Breast epithelium (tissue), 4 donors: ENCODE data around the gene FBXO24. TPM values are rescaled to one million over a fixed set of nuclear protein-coding genes. Genes with fewer than 3 reads are reported as not detected.
"Not testable (repeated sequence)": the region's sequence is repeated elsewhere in the genome, so short reads cannot be mapped to it uniquely, and the experiment has no call there.

Experiments used
- DNase-seq, 2 donors: peaks; one replicate each; pipeline ENCODE4 v3.0.0-alpha.2; 2019; ENCODE audit warnings: low spot score in 2 of 2
- H3K27ac ChIP-seq, 2 donors: fragments of 200-600 bp; sonication (generic) in 1 of 2; one replicate each; pipeline ENCODE4 v1.5.1; 2016 to 2019; ENCODE audit warnings: mild to moderate bottlenecking in 1 of 2
- H3K27me3 ChIP-seq, 2 donors: fragments of 200-600 bp; sonication (generic) in 1 of 2; one replicate each; pipeline versions ENCODE4 v1.5.1 to v1.6.0; 2017 to 2019; ENCODE audit warnings: control low read depth in 1 of 2, mild to moderate bottlenecking in 1 of 2
- H3K36me3 ChIP-seq: fragments of 200-600 bp; one replicate; pipeline ENCODE4 v1.5.1; 2019
- H3K4me1 ChIP-seq, 2 donors: fragments of 200-600 bp; sonication (generic); one replicate each; pipeline ENCODE4 v1.5.1; 2016 to 2019; ENCODE audit warnings: control low read depth in 1 of 2
- H3K4me3 ChIP-seq, 3 donors: fragments of 200-600 bp; sonication (generic); 1 replicate in 2 of 3; 2 replicates in 1 of 3; pipeline ENCODE4 v1.5.1; 2016 to 2019; ENCODE audit warnings: mild to moderate bottlenecking in 3 of 3, moderate library complexity in 2 of 3
- H3K9me3 ChIP-seq, 2 donors: fragments of 200-600 bp; sonication (generic) in 1 of 2; one replicate each; pipeline ENCODE4 v1.5.1; 2016 to 2019; ENCODE audit warnings: control low read depth in 1 of 2
- CTCF ChIP-seq, 3 donors: fragments of 450-650 bp; IDR thresholded peaks; one replicate each; pipeline ENCODE4 v1.5.1; 2016 to 2017; ENCODE audit warnings: antibody characterized with exemption in 3 of 3, mild to moderate bottlenecking in 3 of 3, moderate library complexity in 3 of 3
- POLR2A ChIP-seq: fragments of 450-650 bp; IDR thresholded peaks from one replicate; pipeline ENCODE4 v1.6.1; 2016; ENCODE audit warnings: antibody characterized with exemption, mild to moderate bottlenecking, moderate library complexity
- POLR2AphosphoS5 ChIP-seq, 3 donors: sonication (generic); formaldehyde crosslinking; IDR thresholded peaks; one replicate each; pipeline ENCODE4 v1.6.1; 2017; ENCODE audit warnings: antibody characterized with exemption in 3 of 3
- intact Hi-C: fragments of 100-400 bp; cut with DNase I; formaldehyde crosslinking; loops from one replicate; pipeline ENCODE4 v1.15.1; 2023; ENCODE audit warnings: low total_unique reads
- total RNA-seq, 3 donors: library from RNA; depleted of rRNA; stranded (reverse); fragments of >200 nt; gene quantifications; one replicate each; pipeline ENCODE4 v1.1.0, GENCODE V29; 2016

FBXO24 gene
- total RNA-seq, 3 donors from 2014 or later = 0.59 to 0.98 TPM; not detected in 1

GRCh38 chr7:100546129-100546925 is 39.8 kb upstream of the FBXO24 start:
- peaks cover 18 to 45% of the 10 kb centered on the region in 2 donors for H3K4me1 ChIP-seq
- no peak for TF ChIP-seq CTCF (IDR thresholded peaks at IDR 0.05)
- no peak for TF ChIP-seq POLR2A
- no peak for TF ChIP-seq POLR2AphosphoS5 (IDR thresholded peaks at IDR 0.05)
- H3K27me3 ChIP-seq = no peaks in the 10 kb centered on the region
- H3K27ac ChIP-seq = peak overlapping the region; percentile 91 to 95
- H3K4me3 ChIP-seq = peak overlapping the region in 1 of 3 donors; percentile 34
- no peaks in the 10 kb centered on the region for H3K9me3 ChIP-seq
- DNase-seq = no peak
- intact Hi-C loops = no loop called here
- no peaks in the 10 kb centered on the region for H3K36me3 ChIP-seq

GRCh38 chr7:100546926-100547800 is 39.0 kb upstream of the FBXO24 start:
- Histone ChIP-seq H3K36me3 (no peaks in the 10 kb centered on the region), H3K9me3 (no peaks in the 10 kb centered on the region), H3K4me1 (peaks cover 18 to 45% of the 10 kb centered on the region in 2 donors), H3K27me3 (no peaks in the 10 kb centered on the region), H3K4me3 (peak overlapping the region in 1 of 3 donors; percentile 34), H3K27ac (peak overlapping the region; percentile 91 to 95)
- intact Hi-C loops = no loop called here
- TF ChIP-seq POLR2A (no peak), POLR2AphosphoS5 (IDR thresholded peaks at IDR 0.05) (no peak), CTCF (IDR thresholded peaks at IDR 0.05) (no peak)
- DNase-seq = no peak

GRCh38 chr7:100547872-100548271 is 38.3 kb upstream of the FBXO24 start:
- H3K4me1 ChIP-seq = peaks cover 18 to 45% of the 10 kb centered on the region in 2 donors
- peak overlapping the region; percentile 91 to 95 for H3K27ac ChIP-seq
- DNase-seq = no peak
- H3K27me3 ChIP-seq = no peaks in the 10 kb centered on the region
- intact Hi-C loops = no loop called here
- no peaks in the 10 kb centered on the region for H3K9me3 ChIP-seq
- no peaks in the 10 kb centered on the region for H3K36me3 ChIP-seq
- TF ChIP-seq CTCF (IDR thresholded peaks at IDR 0.05) = peak in 1 of 3 donors; percentile 8
- no peak for TF ChIP-seq POLR2AphosphoS5 (IDR thresholded peaks at IDR 0.05)
- H3K4me3 ChIP-seq = no peak overlapping the region

GRCh38 chr7:100548446-100548845 is 37.7 kb upstream of the FBXO24 start:
- Histone ChIP-seq H3K4me1 (peaks cover 18 to 45% of the 10 kb centered on the region in 2 donors), H3K27ac (peak overlapping the region; percentile 91 to 95)
- DNase-seq, H3K36me3 ChIP-seq, intact Hi-C loops, H3K27me3 ChIP-seq, H3K9me3 ChIP-seq, H3K4me3 ChIP-seq: not testable (repeated sequence)

GRCh38 chr7:100552532-100552931 is 33.6 kb upstream of the FBXO24 start:
- TF ChIP-seq CTCF (IDR thresholded peaks at IDR 0.05) (no peak), POLR2A (no peak), POLR2AphosphoS5 (IDR thresholded peaks at IDR 0.05) (no peak)
- Histone ChIP-seq H3K36me3 (no peaks in the 10 kb centered on the region), H3K27ac (no peak overlapping the region), H3K4me3 (no peak overlapping the region), H3K9me3 (no peaks in the 10 kb centered on the region), H3K4me1 (peaks cover 0 to 9% of the 10 kb centered on the region in 2 donors), H3K27me3 (no peaks in the 10 kb centered on the region)
- DNase-seq = no peak
- intact Hi-C loops = loop anchor here (5.0 kb wide), 1 partner anchor 670 kb away; no protein-coding TSS in a partner anchor
